Aortic smooth muscle cell (primary cell): ENCODE results near the gene RXRA. TPM values are rescaled to one million over a fixed set of nuclear protein-coding genes. Genes with fewer than 3 reads are reported as not detected.

Experiments
- total RNA-seq: library from RNA; depleted of rRNA; stranded (reverse); fragments of >200 nt; gene quantifications from 2 replicates; pipeline ENCODE4 v1.2.3, GENCODE V29; 2014

The RXRA gene
- total RNA-seq, result 13.6 and 13.8 TPM in 2 replicates

DNA sequence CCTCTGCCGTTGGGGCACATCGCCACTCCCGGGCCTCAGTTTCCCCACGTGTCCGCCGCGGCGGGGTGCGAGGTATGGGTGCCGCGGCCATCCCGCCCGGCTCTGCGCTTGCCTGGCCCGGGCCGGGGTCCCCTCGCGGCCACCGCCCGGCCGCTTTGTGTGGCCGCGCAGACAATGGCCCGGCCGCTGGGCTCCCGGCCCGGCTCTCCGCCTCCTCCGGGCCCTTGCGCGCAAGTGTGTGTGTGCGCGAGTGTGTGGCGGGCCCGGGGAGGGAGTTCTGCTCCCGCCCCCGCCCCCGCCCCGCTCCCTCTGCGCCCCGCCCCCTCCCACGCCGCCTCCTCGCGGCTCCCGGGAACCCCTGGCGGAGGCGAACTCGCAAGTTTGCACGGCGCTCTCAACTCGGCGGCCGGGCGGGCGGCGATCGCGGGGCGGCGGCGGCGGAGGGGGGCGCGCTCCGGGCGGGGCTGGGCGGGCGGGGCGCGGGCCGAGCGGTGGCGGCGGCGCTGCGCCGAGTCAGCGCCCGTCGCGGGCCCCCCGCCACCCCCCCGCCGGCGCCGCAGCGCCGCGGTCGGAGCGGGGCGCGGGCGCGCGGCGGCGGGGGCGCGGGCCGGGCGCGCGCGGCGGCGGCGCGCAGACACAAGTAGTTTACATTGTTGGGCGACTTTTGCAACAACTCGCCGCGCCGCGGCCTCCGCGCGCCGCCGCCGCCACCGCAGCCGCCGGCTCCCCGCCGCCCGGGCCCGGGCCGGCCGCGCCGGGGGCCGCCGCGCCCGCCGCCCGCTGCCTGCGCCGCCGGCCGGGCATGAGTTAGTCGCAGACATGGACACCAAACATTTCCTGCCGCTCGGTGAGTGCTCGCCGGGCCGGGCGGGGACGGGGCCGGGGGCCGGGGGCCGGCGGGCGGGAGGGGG lies at the start of gene RXRA:
RXRA (plus strand) TSS at position 643 of the 911 bp plus-strand sequence; CDS start at position 820, 177 bp downstream.

Other genes starting within 250 kb of the RXRA start
- gene WDR5, start 190.4 kb upstream of the RXRA start, total RNA-seq, result 11.6 and 13.5 TPM in 2 replicates
- gene RNU6ATAC, start 161.9 kb upstream of the RXRA start, total RNA-seq, result not detected in 2 replicates